HCT116 (cell line): ENCODE measurements around the gene TBC1D22B.

Experiments used
- CBX3 ChIP-seq: IDR thresholded peaks from 2 replicates; pipeline ENCODE4 v1.6.1; 2012; ENCODE audit warnings: low read depth
- CEBPB ChIP-seq: IDR thresholded peaks from 2 replicates; pipeline ENCODE4 v1.6.1; 2012; ENCODE audit warnings: low read depth
- ELF1 ChIP-seq: IDR thresholded peaks from 2 replicates; pipeline ENCODE4 v1.6.1; 2012; ENCODE audit warnings: low read depth, borderline replicate concordance
- EZH2 ChIP-seq: fragments of 200-600 bp; sonication (generic); IDR thresholded peaks from 2 replicates; pipeline ENCODE4 v1.6.1; 2017; ENCODE audit warnings: antibody characterized with exemption, mixed run types
- EZH2phosphoT487 ChIP-seq: fragments of 200-600 bp; IDR thresholded peaks from 2 replicates; pipeline ENCODE4 v1.6.1; 2018; ENCODE audit warnings: antibody characterized with exemption, borderline replicate concordance
- POLR2A ChIP-seq: IDR thresholded peaks from 2 replicates; pipeline ENCODE4 v1.7.0; 2011; ENCODE audit warnings: borderline replicate concordance; ENCODE audit not compliant: insufficient read depth, insufficient read length; ENCODE audit errors: extremely low read depth
- POLR2AphosphoS5 ChIP-seq: IDR thresholded peaks from 2 replicates; pipeline ENCODE4 v1.6.1; 2011; ENCODE audit warnings: mild to moderate bottlenecking, low read depth, low read length, moderate library complexity
- RAD21 ChIP-seq: IDR thresholded peaks from 2 replicates; pipeline ENCODE4 v1.6.1; 2012; ENCODE audit warnings: low read depth, mild to moderate bottlenecking
- TCF7L2 ChIP-seq: IDR thresholded peaks from 2 replicates; pipeline ENCODE4 v1.7.0; 2011; ENCODE audit warnings: borderline replicate concordance, inconsistent platforms; ENCODE audit not compliant: insufficient read depth, insufficient read length; ENCODE audit errors: extremely low read depth
- YY1 ChIP-seq: IDR thresholded peaks from 2 replicates; pipeline ENCODE4 v1.6.1; 2011; ENCODE audit warnings: low read length, low read depth, moderate library complexity, mild to moderate bottlenecking; ENCODE audit not compliant: insufficient replicate concordance; ENCODE audit errors: extremely low read depth
- ZFX ChIP-seq: fragments of 450-650 bp; IDR thresholded peaks from 2 replicates; pipeline ENCODE4 v1.6.1; 2017
- TF ChIP-seq, protein P1 (sequence below), 3 experiments: fragments of 200-600 bp in 1 of 3; sonication (generic) in 1 of 3; IDR thresholded peaks in 2 of 3; conservative IDR thresholded peaks in 1 of 3; 2 replicates each; pipeline ENCODE4 v1.5.1; 2012 to 2017; ENCODE audit warnings: low read depth in 2 of 3, low read length in 2 of 3, antibody characterized with exemption in 1 of 3, borderline replicate concordance in 1 of 3, control low read depth in 1 of 3, mild to moderate bottlenecking in 1 of 3, mixed read lengths in 1 of 3, mixed run types in 1 of 3, moderate library complexity in 1 of 3; ENCODE audit not compliant: insufficient read depth in 1 of 3
- TF ChIP-seq, protein P2 (sequence below): IDR thresholded peaks from 2 replicates; pipeline ENCODE4 v1.6.1; 2012
- TF ChIP-seq, protein P3 (sequence below): IDR thresholded peaks from 2 replicates; pipeline ENCODE4 v1.6.1; 2012; ENCODE audit warnings: low read depth

DNA sequence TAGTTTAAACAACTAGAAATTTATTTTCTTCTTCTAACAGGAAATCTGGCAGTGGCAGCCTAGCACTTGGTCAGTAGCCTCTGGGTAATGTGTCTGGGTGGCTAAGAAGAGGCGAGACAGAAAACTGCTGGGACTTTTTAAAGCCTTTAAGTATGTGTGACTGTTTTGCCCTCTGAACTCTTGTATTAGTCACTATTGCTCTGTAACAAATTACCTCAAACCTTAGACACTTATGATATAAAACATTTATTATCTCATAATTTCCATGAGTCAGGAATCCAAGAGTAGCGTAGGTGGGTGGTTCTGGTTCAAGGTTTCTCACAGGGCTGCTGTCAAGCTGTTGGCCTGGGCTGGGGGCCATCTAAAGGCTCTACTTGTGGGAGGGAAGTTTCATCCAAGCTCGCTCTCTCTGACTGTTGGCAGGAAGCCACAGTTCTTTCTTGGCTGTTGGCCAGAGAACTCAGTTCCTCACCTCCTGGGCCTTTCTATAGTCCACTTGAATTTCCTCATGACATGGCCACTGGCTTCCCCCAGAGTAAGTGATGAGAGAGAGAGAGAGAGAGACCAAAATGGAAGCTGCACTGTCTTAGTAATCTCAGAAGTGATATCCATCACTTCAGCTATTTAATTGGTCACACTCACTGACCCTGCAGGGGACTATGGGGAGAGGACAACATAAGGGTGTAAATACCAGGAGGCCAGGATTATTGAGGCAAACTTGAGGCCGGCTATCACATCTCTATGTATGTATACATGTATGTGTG, 17.4 kb upstream of the TBC1D22B start:
- TF ChIP-seq ELF1 (no peak), POLR2A (no peak), POLR2AphosphoS5 (peak; percentile 30; the same call in 1 of the 2 replicates), EZH2 (no peak), TCF7L2 (no peak), RAD21 (no peak), ZFX (no peak), EZH2phosphoT487 (no peak), CBX3 (peak; percentile 75), YY1 (no peak), CEBPB (peak; percentile 59)
- TF ChIP-seq, protein P1, sequence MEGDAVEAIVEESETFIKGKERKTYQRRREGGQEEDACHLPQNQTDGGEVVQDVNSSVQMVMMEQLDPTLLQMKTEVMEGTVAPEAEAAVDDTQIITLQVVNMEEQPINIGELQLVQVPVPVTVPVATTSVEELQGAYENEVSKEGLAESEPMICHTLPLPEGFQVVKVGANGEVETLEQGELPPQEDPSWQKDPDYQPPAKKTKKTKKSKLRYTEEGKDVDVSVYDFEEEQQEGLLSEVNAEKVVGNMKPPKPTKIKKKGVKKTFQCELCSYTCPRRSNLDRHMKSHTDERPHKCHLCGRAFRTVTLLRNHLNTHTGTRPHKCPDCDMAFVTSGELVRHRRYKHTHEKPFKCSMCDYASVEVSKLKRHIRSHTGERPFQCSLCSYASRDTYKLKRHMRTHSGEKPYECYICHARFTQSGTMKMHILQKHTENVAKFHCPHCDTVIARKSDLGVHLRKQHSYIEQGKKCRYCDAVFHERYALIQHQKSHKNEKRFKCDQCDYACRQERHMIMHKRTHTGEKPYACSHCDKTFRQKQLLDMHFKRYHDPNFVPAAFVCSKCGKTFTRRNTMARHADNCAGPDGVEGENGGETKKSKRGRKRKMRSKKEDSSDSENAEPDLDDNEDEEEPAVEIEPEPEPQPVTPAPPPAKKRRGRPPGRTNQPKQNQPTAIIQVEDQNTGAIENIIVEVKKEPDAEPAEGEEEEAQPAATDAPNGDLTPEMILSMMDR (IDR thresholded peaks at IDR 0.05 in 2 of 3, conservative IDR thresholded peaks at IDR 0.05 in 1 of 3; ENCODE audit: borderline replicate concordance in 1 of 3, insufficient read depth in 1 of 3, low read depth in 2 of 3, low read length in 2 of 3): no peak
- TF ChIP-seq, protein P2, sequence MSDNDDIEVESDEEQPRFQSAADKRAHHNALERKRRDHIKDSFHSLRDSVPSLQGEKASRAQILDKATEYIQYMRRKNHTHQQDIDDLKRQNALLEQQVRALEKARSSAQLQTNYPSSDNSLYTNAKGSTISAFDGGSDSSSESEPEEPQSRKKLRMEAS: peak; percentile 45; the same call in 1 of the 2 replicates
- TF ChIP-seq, protein P3, sequence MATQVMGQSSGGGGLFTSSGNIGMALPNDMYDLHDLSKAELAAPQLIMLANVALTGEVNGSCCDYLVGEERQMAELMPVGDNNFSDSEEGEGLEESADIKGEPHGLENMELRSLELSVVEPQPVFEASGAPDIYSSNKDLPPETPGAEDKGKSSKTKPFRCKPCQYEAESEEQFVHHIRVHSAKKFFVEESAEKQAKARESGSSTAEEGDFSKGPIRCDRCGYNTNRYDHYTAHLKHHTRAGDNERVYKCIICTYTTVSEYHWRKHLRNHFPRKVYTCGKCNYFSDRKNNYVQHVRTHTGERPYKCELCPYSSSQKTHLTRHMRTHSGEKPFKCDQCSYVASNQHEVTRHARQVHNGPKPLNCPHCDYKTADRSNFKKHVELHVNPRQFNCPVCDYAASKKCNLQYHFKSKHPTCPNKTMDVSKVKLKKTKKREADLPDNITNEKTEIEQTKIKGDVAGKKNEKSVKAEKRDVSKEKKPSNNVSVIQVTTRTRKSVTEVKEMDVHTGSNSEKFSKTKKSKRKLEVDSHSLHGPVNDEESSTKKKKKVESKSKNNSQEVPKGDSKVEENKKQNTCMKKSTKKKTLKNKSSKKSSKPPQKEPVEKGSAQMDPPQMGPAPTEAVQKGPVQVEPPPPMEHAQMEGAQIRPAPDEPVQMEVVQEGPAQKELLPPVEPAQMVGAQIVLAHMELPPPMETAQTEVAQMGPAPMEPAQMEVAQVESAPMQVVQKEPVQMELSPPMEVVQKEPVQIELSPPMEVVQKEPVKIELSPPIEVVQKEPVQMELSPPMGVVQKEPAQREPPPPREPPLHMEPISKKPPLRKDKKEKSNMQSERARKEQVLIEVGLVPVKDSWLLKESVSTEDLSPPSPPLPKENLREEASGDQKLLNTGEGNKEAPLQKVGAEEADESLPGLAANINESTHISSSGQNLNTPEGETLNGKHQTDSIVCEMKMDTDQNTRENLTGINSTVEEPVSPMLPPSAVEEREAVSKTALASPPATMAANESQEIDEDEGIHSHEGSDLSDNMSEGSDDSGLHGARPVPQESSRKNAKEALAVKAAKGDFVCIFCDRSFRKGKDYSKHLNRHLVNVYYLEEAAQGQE: no peak
